Measurements from ENCODE around the gene MEOX1. TPM values are rescaled to one million over a fixed set of nuclear protein-coding genes. Genes with fewer than 3 reads are reported as not detected.
A peak's percentile ranks its signal among the peaks of the same experiment; 100 is the strongest.
"Not testable (repeated sequence)": the region's sequence is repeated elsewhere in the genome, so short reads cannot be mapped to it uniquely, and the experiment has no call there.

MEOX1 gene
- total and polyA plus RNA-seq, 7 donors, result 3.9 to 8.7 (median 6.4) TPM

GRCh38 chr17:43608313-43608712 is 53.4 kb downstream of the MEOX1 start:
- intact Hi-C loops (cut with DNase I), result no loop called here
- Histone ChIP-seq H3K27me3 (ENCODE audit: insufficient read depth in 3 of 3, low read length in 2 of 3) (no peaks in the 10 kb centered on the region), H3K4me1 (no peaks in the 10 kb centered on the region), H3K9me3 (no peaks in the 10 kb centered on the region), H3K27ac (no peak overlapping the region), H3K4me3 (no peak overlapping the region), H3K36me3 (ENCODE audit: insufficient read depth in 1 of 2, low read depth in 1 of 2) (no peaks in the 10 kb centered on the region)
- TF ChIP-seq CTCF (IDR thresholded peaks at IDR 0.05), result no peak
- no peak for DNase-seq
- WGBS, 3 donors, result 96 to 100% (median 97%) methylated on average over 1 of the region's 1 CpG
- no peak for ATAC-seq

DNA sequence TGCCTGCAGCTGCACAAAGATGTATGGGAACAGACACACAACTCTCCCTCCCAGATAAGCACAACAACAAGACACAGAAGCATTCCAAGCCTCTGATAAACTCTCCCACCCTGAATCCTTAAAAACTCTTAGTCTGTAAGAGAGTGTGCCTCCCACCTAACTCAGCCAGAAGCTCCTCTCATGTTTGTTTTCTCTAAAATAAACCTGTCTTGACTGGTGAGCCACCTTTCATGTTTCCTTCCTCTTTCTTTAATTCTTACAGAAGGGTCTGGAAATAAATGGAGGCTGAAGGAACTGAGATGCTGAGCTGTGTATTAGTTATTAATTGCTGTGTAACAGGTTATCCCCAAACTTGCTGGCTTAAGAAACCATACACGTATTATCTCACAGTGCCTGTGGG is 57.2 kb downstream of the MEOX1 start:
- no peak overlapping the region for H3K27ac ChIP-seq
- H3K9me3 ChIP-seq, result no peaks in the 10 kb centered on the region
- no peaks in the 10 kb centered on the region for H3K27me3 ChIP-seq (ENCODE audit: insufficient read depth in 3 of 3, low read length in 2 of 3)
- H3K4me1 ChIP-seq, result peaks cover 7% of the 10 kb centered on the region
- no peak overlapping the region for H3K4me3 ChIP-seq
- no peaks in the 10 kb centered on the region for H3K36me3 ChIP-seq (ENCODE audit: insufficient read depth in 1 of 2, low read depth in 1 of 2)
- 87 to 100% (median 92%) methylated on average over 1 of the region's 1 CpG for WGBS, 3 donors
- no peak for ATAC-seq
- TF ChIP-seq CTCF (IDR thresholded peaks at IDR 0.05), result no peak
- intact Hi-C loops (cut with DNase I), result no loop called here
- DNase-seq, result no peak

DNA sequence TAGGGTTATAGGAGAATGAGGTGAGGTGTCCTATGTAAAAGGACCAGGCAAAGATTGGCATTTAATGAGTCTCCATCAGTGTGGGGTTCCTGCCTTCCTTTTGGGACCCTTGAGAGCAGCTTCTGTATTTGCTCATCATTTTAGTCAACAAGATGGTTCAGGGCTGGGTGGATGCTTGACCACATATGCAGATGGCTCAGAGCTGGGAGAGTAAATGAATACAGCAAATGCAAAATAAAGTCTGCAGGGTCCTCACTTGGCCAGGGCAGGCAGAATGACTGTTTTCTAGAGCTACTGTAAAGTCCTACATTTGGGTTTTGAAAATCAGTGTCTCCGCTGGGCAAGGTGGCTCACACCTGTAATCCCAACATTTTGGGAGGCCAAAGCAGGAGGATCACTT is 58.4 kb downstream of the MEOX1 start:
- H3K9me3 ChIP-seq, result no peaks in the 10 kb centered on the region
- H3K36me3 ChIP-seq (ENCODE audit: insufficient read depth in 1 of 2, low read depth in 1 of 2), result no peaks in the 10 kb centered on the region
- H3K4me1 ChIP-seq, result peaks cover 7% of the 10 kb centered on the region
- ATAC-seq, result no peak
- no peak overlapping the region for H3K4me3 ChIP-seq
- no peak for DNase-seq
- no peak overlapping the region for H3K27ac ChIP-seq
- H3K27me3 ChIP-seq (ENCODE audit: insufficient read depth in 3 of 3, low read length in 2 of 3), result no peaks in the 10 kb centered on the region
- WGBS, 3 donors, result 98 to 100% (median 100%) methylated on average over 1 of the region's 1 CpG
- no peak for TF ChIP-seq CTCF (IDR thresholded peaks at IDR 0.05)
- intact Hi-C loops (cut with DNase I), result no loop called here

GRCh38 chr17:43602556-43602955 is 59.2 kb downstream of the MEOX1 start:
- H3K27ac ChIP-seq; H3K36me3 ChIP-seq (ENCODE audit: insufficient read depth in 1 of 2, low read depth in 1 of 2); H3K9me3 ChIP-seq; H3K27me3 ChIP-seq (ENCODE audit: insufficient read depth in 3 of 3, low read length in 2 of 3); H3K4me3 ChIP-seq; ATAC-seq; DNase-seq; intact Hi-C loops (cut with DNase I); H3K4me1 ChIP-seq: not testable (repeated sequence)
- 95 to 100% (median 100%) methylated on average over 3 to 4 of the region's 4 CpGs for WGBS, 3 donors

GRCh38 chr17:43601280-43602039 is 60.3 kb downstream of the MEOX1 start:
- Histone ChIP-seq H3K27me3 (ENCODE audit: insufficient read depth in 3 of 3, low read length in 2 of 3) (peaks cover 0 to 1% (median 0%) of the 10 kb centered on the region in 3 donors), H3K4me3 (no peak overlapping the region), H3K9me3 (no peaks in the 10 kb centered on the region), H3K4me1 (peaks cover 7% of the 10 kb centered on the region), H3K27ac (no peak overlapping the region), H3K36me3 (ENCODE audit: insufficient read depth in 1 of 2, low read depth in 1 of 2) (no peaks in the 10 kb centered on the region)
- DNase-seq (peak; percentile 41 to 66), ATAC-seq (peak; percentile 81 to 96 (median 92))
- no peak for TF ChIP-seq CTCF (IDR thresholded peaks at IDR 0.05)
- intact Hi-C loops (cut with DNase I), result no loop called here
- WGBS, 3 donors, result 18 to 36% (median 24%) methylated on average over 10 of the region's 10 CpGs

Data from psoas muscle (tissue), 8 donors.